ENCODE results near the gene ANKRD39. TPM values are rescaled to one million over a fixed set of nuclear protein-coding genes. Genes with fewer than 3 reads are reported as not detected.

The ANKRD39 gene
- total RNA-seq, 6 experiments from 2014 or later: 6.0 to 16.3 (median 9.7) TPM

MicroRNAs encoded within 50 kb of the gene (microRNA counts, 767-probe panel; counts per million panel counts)
- microRNA hsa-miR-3127-5p: 237 counts per million

Small RNA genes within 50 kb of the gene (microRNA-seq; reads per million reads assigned to microRNA genes)
- gene MIR3127: 0.29 to 0.64 reads per million in 2 donors

Small RNA genes within 50 kb of the gene (small RNA-seq; reads per million reads assigned to genes)
- gene MIR3127: 0.48 to 0.65 reads per million in 2 experiments

Other genes starting within 250 kb of the ANKRD39 start
- gene KANSL3, start 219.7 kb downstream of the ANKRD39 start, total RNA-seq: 10 to 100 TPM; 17.3 to 29.3 (median 21.6) TPM
- gene FER1L5, start 215.3 kb downstream of the ANKRD39 start, total RNA-seq: not detected
- 10 to 100 TPM in 3 of 6 experiments, 1 to 10 TPM in 3; 5.5 to 17.8 (median 11.3) TPM for gene LMAN2L, start 118.0 kb downstream of the ANKRD39 start, total RNA-seq
- gene CNNM4, start 97.1 kb downstream of the ANKRD39 start, total RNA-seq: 1 to 10 TPM; 2.3 to 4.9 (median 3.7) TPM
- gene CNNM3, start 41.7 kb downstream of the ANKRD39 start, total RNA-seq: 10 to 100 TPM; 11.5 to 37.6 (median 21.6) TPM
- 1 to 10 TPM in 5 of 6 experiments, under 1 TPM in 1; 0.98 to 4.0 (median 2.7) TPM for gene ANKRD23, start 14.0 kb downstream of the ANKRD39 start, total RNA-seq
- 10 to 100 TPM; 11.9 to 18.9 (median 12.6) TPM for gene SEMA4C, start 12.1 kb upstream of the ANKRD39 start, total RNA-seq
- under 1 TPM in 1 of 6 experiments, not detected in 5; 0.33 TPM for gene FAM178B, start 128.6 kb upstream of the ANKRD39 start, total RNA-seq
- 1 to 10 TPM; 1.8 to 4.6 (median 3.2) TPM for gene FAHD2B, start 236.9 kb upstream of the ANKRD39 start, total RNA-seq

All from right lobe of liver (tissue), 5 donors.